Lung microvascular endothelial cell (primary cell): ENCODE measurements around the gene DDX3X. TPM values are rescaled to one million over a fixed set of nuclear protein-coding genes. Genes with fewer than 3 reads are reported as not detected.
A peak's percentile ranks its signal among the peaks of the same experiment; 100 is the strongest.
"Not testable (repeated sequence)": the region's sequence is repeated elsewhere in the genome, so short reads cannot be mapped to it uniquely, and the experiment has no call there.

Source experiments
- DNase-seq, 2 donors: peaks; one replicate each; pipeline versions ENCODE4 v3.0.0 to v3.0.0-alpha.2; 2010; ENCODE audit warnings: low read depth in 2 of 2
- total RNA-seq: library from RNA; depleted of rRNA; stranded (reverse); fragments of >200 nt; gene quantifications from 2 replicates; pipeline ENCODE4 v1.2.1, GENCODE V29; 2014

The DDX3X gene
- total RNA-seq, 1 donor from 2014 or later, result 239 TPM

DNA sequence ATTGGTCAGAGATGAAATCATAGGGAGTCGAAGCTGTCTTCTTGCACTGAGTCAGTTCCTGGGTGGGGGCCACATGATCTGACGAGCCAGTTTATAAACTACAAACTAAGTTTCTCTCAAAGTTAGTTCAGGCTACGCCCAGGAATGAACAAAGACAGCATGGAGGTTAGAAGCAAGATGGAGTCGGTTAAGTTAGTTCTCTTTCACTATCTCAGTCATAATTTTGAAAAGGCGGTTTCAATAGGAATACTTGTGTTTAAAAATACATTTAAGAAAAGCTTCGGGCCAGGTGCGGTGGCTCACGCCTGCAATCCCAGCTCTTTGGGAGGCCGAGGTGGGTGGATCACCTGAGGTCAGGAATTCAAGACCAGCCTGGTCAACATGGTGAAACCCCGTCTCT lies 77.3 kb downstream of the DDX3X start:
- not testable (repeated sequence) for DNase-seq

DNA sequence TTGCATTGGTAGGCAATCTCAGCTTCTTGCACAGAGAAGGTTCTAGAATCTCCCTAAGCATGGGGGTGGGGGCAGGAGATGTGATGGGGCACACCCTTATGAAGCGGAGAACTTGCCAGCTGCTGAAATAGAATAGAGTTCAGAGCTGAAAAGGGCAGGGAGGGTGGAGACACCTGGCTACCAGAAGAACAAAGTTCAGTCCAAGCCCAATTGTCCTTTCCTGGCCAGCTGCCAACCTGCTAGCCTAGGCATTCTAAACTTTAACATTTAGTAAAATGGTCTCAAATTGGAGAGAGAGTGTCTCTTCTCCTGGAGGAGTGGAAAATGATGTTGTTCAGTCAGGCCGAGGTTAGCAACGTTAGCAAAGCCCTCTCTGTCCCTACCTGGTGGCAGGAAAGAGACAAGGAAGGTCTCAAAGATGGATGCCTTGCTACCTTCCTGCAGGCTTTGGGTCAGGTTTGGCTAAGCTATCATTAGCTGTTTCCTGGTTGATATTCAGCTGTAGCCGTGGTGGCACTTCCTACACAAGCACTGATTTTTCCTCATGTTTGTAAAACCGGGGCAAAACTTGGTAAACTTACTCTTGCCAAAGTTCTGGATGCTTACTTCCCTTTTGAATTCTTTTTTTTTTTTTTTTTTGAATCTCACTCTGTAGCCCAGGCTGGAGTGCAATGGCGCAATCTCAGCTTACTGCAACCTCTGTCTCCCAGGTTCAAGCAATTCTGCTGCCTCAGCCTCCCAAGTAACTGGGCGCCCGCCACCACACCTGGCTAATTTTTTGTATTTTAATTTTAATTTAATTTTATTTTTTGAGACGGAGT lies 78.5 kb downstream of the DDX3X start:
- DNase-seq, result peak in 1 of 2 donors; percentile 53

Other genes starting within 250 kb of the DDX3X start
- 85.9 and 112 TPM in 2 replicates for gene USP9X, start 248.7 kb upstream of the DDX3X start, total RNA-seq
- not detected in 2 replicates for gene NYX, start 113.2 kb downstream of the DDX3X start, total RNA-seq